Tibial artery (tissue), 4 donors: ENCODE results near the gene FAM98C.

Experiments used
- DNase-seq, 2 donors: peaks; one replicate each; pipeline ENCODE4 v3.0.0-alpha.2; 2019
- H3K27ac ChIP-seq, 2 donors: fragments of 200-600 bp; sonication (generic) in 1 of 2; 1 replicate in 1 of 2; 2 replicates in 1 of 2; pipeline ENCODE4 v1.5.1; 2018 to 2019; ENCODE audit warnings: mild to moderate bottlenecking in 1 of 2
- H3K27me3 ChIP-seq, 2 donors: fragments of 200-600 bp; sonication (generic) in 1 of 2; one replicate each; pipeline versions ENCODE4 v1.5.1 to v1.6.0; 2016 to 2019
- H3K36me3 ChIP-seq, 3 donors: fragments of 200-600 bp; sonication (generic) in 2 of 3; one replicate each; pipeline ENCODE4 v1.5.1; 2016 to 2019; ENCODE audit warnings: mild to moderate bottlenecking in 2 of 3
- H3K4me1 ChIP-seq, 4 donors: fragments of 200-600 bp; sonication (generic) in 2 of 4; 1 replicate in 3 of 4; 2 replicates in 1 of 4; pipeline ENCODE4 v1.5.1; 2016 to 2019
- H3K4me3 ChIP-seq, 2 donors: fragments of 200-600 bp; sonication (generic) in 1 of 2; 1 replicate in 1 of 2; 2 replicates in 1 of 2; pipeline ENCODE4 v1.5.1; 2018 to 2019; ENCODE audit warnings: mild to moderate bottlenecking in 2 of 2
- H3K9me3 ChIP-seq, 3 donors: fragments of 200-600 bp; sonication (generic) in 1 of 3; one replicate each; pipeline ENCODE4 v1.5.1; 2016 to 2019
- CTCF ChIP-seq, 2 experiments: fragments of 200-600 bp in 1 of 2; fragments of 450-650 bp in 1 of 2; IDR thresholded peaks; one replicate each; pipeline ENCODE4 v1.5.1; 2017 to 2019; ENCODE audit warnings: antibody characterized with exemption in 2 of 2, mild to moderate bottlenecking in 1 of 2, moderate library complexity in 1 of 2
- intact Hi-C: fragments of 100-400 bp; cut with DNase I; formaldehyde crosslinking; loops from one replicate; pipeline ENCODE4 v1.15.0; 2023; ENCODE audit warnings: low total_unique reads

Gene FAM98C

GRCh38 chr19:38437295-38437694 is 34.4 kb downstream of the FAM98C start:
- TF ChIP-seq CTCF (IDR thresholded peaks at IDR 0.05) = no peak
- intact Hi-C loops = no loop called here
- peaks cover 0 to 62% of the 10 kb centered on the region in 2 donors for H3K27me3 ChIP-seq

DNA sequence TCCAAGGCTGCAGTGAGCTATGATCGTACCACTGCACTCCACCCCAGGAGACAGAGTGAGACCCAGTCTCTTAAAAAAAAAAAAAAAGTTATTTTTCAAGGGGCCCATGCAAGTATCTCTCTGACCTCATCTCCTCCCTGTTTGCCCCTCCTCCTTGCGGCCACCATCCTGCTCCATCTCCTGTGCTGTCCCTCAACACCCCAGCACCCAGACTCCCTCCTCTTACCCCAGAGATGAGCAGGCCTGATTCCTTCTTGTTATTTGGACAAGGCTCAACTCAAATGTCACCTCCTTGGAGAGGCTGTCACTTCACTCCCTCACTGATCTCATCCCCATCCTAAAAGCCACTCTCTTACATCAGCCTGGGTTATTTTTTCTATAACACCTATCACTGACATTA is 35.0 kb downstream of the FAM98C start:
- H3K9me3 ChIP-seq = no peaks in the 10 kb centered on the region
- no peak overlapping the region for H3K27ac ChIP-seq
- peaks cover 0 to 62% of the 10 kb centered on the region in 2 donors for H3K27me3 ChIP-seq
- no peaks in the 10 kb centered on the region for H3K36me3 ChIP-seq
- peaks cover 0 to 6% (median 0%) of the 10 kb centered on the region in 4 donors for H3K4me1 ChIP-seq
- intact Hi-C loops = no loop called here
- DNase-seq = no peak
- TF ChIP-seq CTCF (IDR thresholded peaks at IDR 0.05) = no peak
- no peak overlapping the region for H3K4me3 ChIP-seq

More at GRCh38 chr19:38437295-38437694, 34.4 kb downstream of the FAM98C start:
- DNase-seq = no peak
- H3K9me3 ChIP-seq = no peaks in the 10 kb centered on the region
- no peak overlapping the region for H3K27ac ChIP-seq
- no peaks in the 10 kb centered on the region for H3K36me3 ChIP-seq
- peaks cover 0 to 6% (median 0%) of the 10 kb centered on the region in 4 donors for H3K4me1 ChIP-seq
- no peak overlapping the region for H3K4me3 ChIP-seq

- no peak for DNase-seq
- H3K4me3 ChIP-seq = no peak overlapping the region
- TF ChIP-seq CTCF (IDR thresholded peaks at IDR 0.05) = no peak
- no peaks in the 10 kb centered on the region for H3K4me1 ChIP-seq
- no peaks in the 10 kb centered on the region for H3K36me3 ChIP-seq
- H3K27me3 ChIP-seq = peaks cover 0 to 35% of the 10 kb centered on the region in 2 donors
- H3K27ac ChIP-seq = no peak overlapping the region
- intact Hi-C loops = no loop called here
- H3K9me3 ChIP-seq = no peaks in the 10 kb centered on the region
Observed at GRCh38 chr19:38440592-38440991, 37.7 kb downstream of the FAM98C start.

- no peak overlapping the region for H3K4me3 ChIP-seq
- H3K9me3 ChIP-seq = no peaks in the 10 kb centered on the region
- no peak overlapping the region for H3K27ac ChIP-seq
- no peak for TF ChIP-seq CTCF (IDR thresholded peaks at IDR 0.05)
- DNase-seq = no peak
- no peaks in the 10 kb centered on the region for H3K36me3 ChIP-seq
- peaks cover 0 to 28% of the 10 kb centered on the region in 2 donors for H3K27me3 ChIP-seq
- intact Hi-C loops = no loop called here
- H3K4me1 ChIP-seq = no peaks in the 10 kb centered on the region
Observed at GRCh38 chr19:38441657-38442348, 38.9 kb downstream of the FAM98C start.

- no peak overlapping the region for H3K4me3 ChIP-seq
- DNase-seq = no peak
- peaks cover 0 to 28% of the 10 kb centered on the region in 2 donors for H3K27me3 ChIP-seq
- no peaks in the 10 kb centered on the region for H3K4me1 ChIP-seq
- no peak for TF ChIP-seq CTCF (IDR thresholded peaks at IDR 0.05)
- no peaks in the 10 kb centered on the region for H3K9me3 ChIP-seq
- intact Hi-C loops = no loop called here
- H3K27ac ChIP-seq = no peak overlapping the region
- no peaks in the 10 kb centered on the region for H3K36me3 ChIP-seq
Observed at GRCh38 chr19:38442736-38443135, 39.8 kb downstream of the FAM98C start.
